Heart right ventricle (tissue), 16 donors: ENCODE data around the gene NFYC. TPM values are rescaled to one million over a fixed set of nuclear protein-coding genes. Genes with fewer than 3 reads are reported as not detected.

ENCODE experiments used
- ATAC-seq, 8 donors: fragments of 200-7000 bp; cut with Tn5 transposase; one replicate each; pipeline ENCODE4 v1.9.1; 2020; ENCODE audit warnings: mild to moderate bottlenecking in 8 of 8, moderate library complexity in 8 of 8, moderate number of reproducible peaks in 1 of 8
- DNase-seq, 2 donors: peaks; one replicate each; pipeline ENCODE4 v3.0.0-alpha.2; 2020
- H3K27ac ChIP-seq, 10 donors: fragments of 200-600 bp; sonication (generic) in 2 of 10; one replicate each; pipeline versions ENCODE4 v1.5.0 to v1.8.0; 2020 to 2022; ENCODE audit warnings: mild to moderate bottlenecking in 3 of 10
- H3K27me3 ChIP-seq, 7 donors: fragments of 200-600 bp; one replicate each; pipeline ENCODE4 v1.8.0; 2021 to 2022; ENCODE audit warnings: mild to moderate bottlenecking in 2 of 7
- H3K36me3 ChIP-seq, 9 donors: fragments of 200-600 bp; sonication (generic) in 1 of 9; one replicate each; pipeline versions ENCODE4 v1.5.0 to v1.8.0; 2020 to 2022; ENCODE audit warnings: mild to moderate bottlenecking in 2 of 9
- H3K4me1 ChIP-seq, 9 donors: fragments of 200-600 bp; sonication (generic) in 1 of 9; one replicate each; pipeline versions ENCODE4 v1.5.0 to v1.8.0; 2020 to 2022; ENCODE audit warnings: mild to moderate bottlenecking in 4 of 9
- H3K4me3 ChIP-seq, 10 donors: fragments of 200-600 bp; sonication (generic) in 2 of 10; one replicate each; pipeline versions ENCODE4 v1.5.0 to v1.8.0; 2020 to 2022; ENCODE audit warnings: mild to moderate bottlenecking in 7 of 10, moderate library complexity in 2 of 10
- H3K9me3 ChIP-seq, 11 donors: fragments of 200-600 bp in 10 of 11; sonication (generic) in 2 of 11; one replicate each; pipeline versions ENCODE4 v1.5.0 to v1.8.0; 2013 to 2022; ENCODE audit warnings: mild to moderate bottlenecking in 2 of 11, control low read depth in 1 of 11, moderate library complexity in 1 of 11
- WGBS, 2 donors: extraction: QIAGEN DNeasy Blood & Tissue Kit; methylation state at CpG; one replicate each; pipeline ENCODE4 v1.1.7; 2013; ENCODE audit warnings: inconsistent platforms in 1 of 2; 5-methylcytosine and 5-hydroxymethylcytosine counted together
- intact Hi-C, 10 donors: fragments of 100-400 bp; cut with DNase I; formaldehyde crosslinking; loops; one replicate each; pipeline versions ENCODE4 v1.11.1 to v1.14.2; 2022
- polyA plus RNA-seq, 2 donors: library from polyadenylated mRNA; stranded (reverse); fragments of 200-250 nt; gene quantifications; one replicate each; pipeline ENCODE4 v1.2.3, GENCODE V29; 2013
- total RNA-seq, 10 donors: library from RNA; stranded (reverse); fragmentation: NEBNext Ultra II Directional in 3 of 10; extraction: Animal tissue kit (Norgen Biotek cat#: 25700) in 3 of 10; gene quantifications; one replicate each; pipeline versions ENCODE4 v1.2.1 to v1.2.4, GENCODE V29; 2021 to 2023
- TF ChIP-seq, protein P1 (sequence below), 9 donors: fragments of 200-600 bp; sonication (generic) in 2 of 9; IDR thresholded peaks; one replicate each; pipeline versions ENCODE4 v1.5.0 to v1.8.0; 2021 to 2022; ENCODE audit warnings: antibody characterized with exemption in 9 of 9, mild to moderate bottlenecking in 5 of 9, moderate library complexity in 1 of 9
- donor health status: Arrhythmogenic right ventricular cardiomyopathy.
- donor health status: ischemic (EF 13 %, LVEDD 7.1; RV severe dilation, severe dysfunction).
- donor health status: healthy with polysubstance abuse.
- donor health status: DM: no; HTN: yes; CAD: no.
- donor health status: DM: no; HTN: no; CAD: no.
- donor health status: ischemic (EF 25% LVEDD 6.9; RV normal size, moderate dysfunction).
- donor health status: ischemic (EF 25% LVEDD 5.7; RV mildly dilated, moderate dysfunction).
- donor health status: healthy.
- donor health status: DM: yes; HTN: yes; CAD: no.
- donor health status: Ischemic cardiomyopathy.
- donor health status: ischemic (EF 35%, LVEDD 5.7; RV mildly dilated, moderate dysfunction).
- donor health status: nonischemic (EF 11% LVEDD 7.7; RV severe dilation, severe dysfunction).
- donor health status: DM: yes; HTN: yes; CAD: no.
- donor health status: PGD.
- donor health status: ischemic (EF 29% LVEDD 5.4; RV normal size, mild dysfunction).
- donor health status: nonischemic (EF 23%, LVEDD 6.1; RV moderate dilation, normal function).

Gene NFYC
- total and polyA plus RNA-seq, 12 donors: 49.9 to 84.7 (median 71.7) TPM

DNA sequence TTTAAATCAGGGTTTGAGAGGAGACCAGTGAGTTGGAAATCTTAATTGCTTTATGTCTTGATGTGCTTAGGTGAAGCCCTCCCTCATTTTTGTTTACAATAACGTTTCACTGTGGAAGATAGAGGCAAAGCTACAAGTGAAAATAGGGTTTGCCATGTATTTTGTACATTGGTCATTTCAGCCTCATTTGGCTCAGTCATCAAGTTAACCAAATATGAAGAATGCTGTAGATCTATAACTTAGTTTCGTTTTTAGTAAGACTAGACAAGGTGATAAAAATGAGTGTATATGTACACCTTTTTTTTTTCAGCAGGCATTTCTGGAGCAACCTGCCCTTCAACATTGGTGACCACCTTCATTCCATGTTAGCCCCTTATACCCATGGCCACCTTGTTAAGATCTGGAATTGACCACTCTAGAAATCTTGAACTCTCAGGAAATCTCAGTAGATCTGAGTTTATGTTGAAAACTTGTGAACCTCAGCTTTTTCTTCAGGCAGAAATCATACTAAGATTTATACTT, 2.9 kb downstream of the NFYC start:
- no peak for DNase-seq
- Histone ChIP-seq H3K27me3 (no peaks in the 10 kb centered on the region), H3K9me3 (no peaks in the 10 kb centered on the region), H3K27ac (no peak overlapping the region), H3K4me3 (no peak overlapping the region), H3K4me1 (peaks cover 0 to 84% (median 50%) of the 10 kb centered on the region in 9 donors), H3K36me3 (peaks cover 0 to 11% (median 0%) of the 10 kb centered on the region in 9 donors)
- ATAC-seq: no peak
- TF ChIP-seq, protein P1, sequence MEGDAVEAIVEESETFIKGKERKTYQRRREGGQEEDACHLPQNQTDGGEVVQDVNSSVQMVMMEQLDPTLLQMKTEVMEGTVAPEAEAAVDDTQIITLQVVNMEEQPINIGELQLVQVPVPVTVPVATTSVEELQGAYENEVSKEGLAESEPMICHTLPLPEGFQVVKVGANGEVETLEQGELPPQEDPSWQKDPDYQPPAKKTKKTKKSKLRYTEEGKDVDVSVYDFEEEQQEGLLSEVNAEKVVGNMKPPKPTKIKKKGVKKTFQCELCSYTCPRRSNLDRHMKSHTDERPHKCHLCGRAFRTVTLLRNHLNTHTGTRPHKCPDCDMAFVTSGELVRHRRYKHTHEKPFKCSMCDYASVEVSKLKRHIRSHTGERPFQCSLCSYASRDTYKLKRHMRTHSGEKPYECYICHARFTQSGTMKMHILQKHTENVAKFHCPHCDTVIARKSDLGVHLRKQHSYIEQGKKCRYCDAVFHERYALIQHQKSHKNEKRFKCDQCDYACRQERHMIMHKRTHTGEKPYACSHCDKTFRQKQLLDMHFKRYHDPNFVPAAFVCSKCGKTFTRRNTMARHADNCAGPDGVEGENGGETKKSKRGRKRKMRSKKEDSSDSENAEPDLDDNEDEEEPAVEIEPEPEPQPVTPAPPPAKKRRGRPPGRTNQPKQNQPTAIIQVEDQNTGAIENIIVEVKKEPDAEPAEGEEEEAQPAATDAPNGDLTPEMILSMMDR (IDR thresholded peaks at IDR 0.05): no peak
- WGBS, 2 donors: 54 to 69% methylated on average over 2 of the region's 2 CpGs
- intact Hi-C loops: loop anchor here in 2 of 10 donors (5.0 to 10.0 kb wide), 2 partner anchors 48 to 70 kb away; no protein-coding TSS in a partner anchor

DNA sequence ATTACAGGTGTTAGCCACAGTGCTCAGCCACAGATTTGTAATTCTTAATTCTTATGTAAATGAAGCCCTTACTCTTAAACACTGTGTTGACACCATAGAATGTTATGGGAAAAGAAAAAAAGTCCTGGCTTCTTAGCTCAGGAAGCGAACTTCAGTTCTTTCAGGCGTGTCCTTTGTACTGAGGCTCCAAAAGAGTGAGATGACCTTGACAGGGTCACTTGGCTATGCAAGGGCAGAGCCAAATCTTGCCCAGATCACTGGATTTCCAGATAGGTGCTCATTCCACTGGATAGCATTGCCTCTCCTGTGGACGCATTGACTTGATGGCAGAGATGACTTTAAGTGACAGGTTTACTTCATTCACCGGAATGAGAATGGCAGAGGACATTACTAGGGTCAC, 4.8 kb downstream of the NFYC start:
- TF ChIP-seq, protein P1 (IDR thresholded peaks at IDR 0.05): no peak
- DNase-seq (no peak), ATAC-seq (no peak)
- no peaks in the 10 kb centered on the region for H3K27me3 ChIP-seq
- no peaks in the 10 kb centered on the region for H3K9me3 ChIP-seq
- peaks cover 0 to 76% (median 56%) of the 10 kb centered on the region in 9 donors for H3K4me1 ChIP-seq
- intact Hi-C loops: loop anchor here in 1 of 10 donors (10.0 kb wide), 1 partner anchor 69 kb away; no protein-coding TSS in a partner anchor
- H3K36me3 ChIP-seq: peaks cover 0 to 11% (median 0%) of the 10 kb centered on the region in 9 donors
- H3K4me3 ChIP-seq: no peak overlapping the region
- WGBS, 2 donors: 73 to 78% methylated on average over 4 of the region's 4 CpGs
- peak overlapping the region in 1 of 10 donors; percentile 8 for H3K27ac ChIP-seq

DNA sequence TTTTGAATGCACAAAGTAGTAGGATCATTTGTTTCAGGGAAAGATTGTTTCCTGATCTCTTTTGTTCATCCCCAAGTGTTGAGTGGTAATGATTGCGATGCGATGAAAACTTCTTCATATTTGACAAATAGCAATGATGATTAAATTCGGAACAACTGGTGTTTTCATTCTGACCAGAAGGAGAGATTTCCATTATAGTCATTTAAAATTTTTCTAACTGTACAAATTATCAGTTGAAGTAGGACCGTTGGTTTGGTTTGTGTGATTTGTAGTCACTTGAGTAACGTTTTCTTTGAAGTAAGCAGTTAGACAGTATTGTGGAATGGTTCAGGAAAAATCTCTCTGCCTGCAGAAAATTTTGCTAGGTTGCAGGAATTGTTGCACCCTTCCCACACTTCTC, 5.9 kb downstream of the NFYC start:
- 80 to 85% methylated on average over 5 of the region's 5 CpGs for WGBS, 2 donors

DNA sequence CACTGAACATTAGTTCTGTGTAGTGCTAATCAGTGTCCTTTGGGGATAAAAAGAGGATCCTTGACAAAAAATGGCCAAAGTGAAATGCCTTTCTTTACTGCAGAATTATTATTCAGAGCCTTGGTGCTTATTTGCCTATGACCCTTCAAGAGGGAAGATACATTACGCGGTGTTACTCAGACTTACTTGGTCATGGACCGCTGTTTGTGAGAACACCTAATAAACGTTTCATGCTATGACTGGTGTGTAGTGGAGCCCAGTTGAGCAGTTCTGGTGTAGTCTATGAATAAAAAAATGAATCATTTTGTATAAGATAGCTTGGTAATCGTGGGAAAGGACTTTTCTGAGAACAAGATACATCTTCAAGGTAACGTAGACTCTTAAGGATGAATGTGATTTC, 8.3 kb downstream of the NFYC start:
- H3K36me3 ChIP-seq: peaks cover 0 to 11% (median 0%) of the 10 kb centered on the region in 9 donors
- no peaks in the 10 kb centered on the region for H3K27me3 ChIP-seq
- TF ChIP-seq, protein P1 (IDR thresholded peaks at IDR 0.05): no peak
- peaks cover 0 to 81% (median 70%) of the 10 kb centered on the region in 9 donors for H3K4me1 ChIP-seq
- no peak overlapping the region for H3K4me3 ChIP-seq
- no peaks in the 10 kb centered on the region for H3K9me3 ChIP-seq
- intact Hi-C loops: loop anchor here in 1 of 10 donors (10.0 kb wide), 1 partner anchor 65 kb away; no protein-coding TSS in a partner anchor
- ATAC-seq (no peak), DNase-seq (no peak)
- 92% methylated on average over 6 of the region's 6 CpGs for whole genome bisulfite sequencing, 2 donors
- H3K27ac ChIP-seq: no peak overlapping the region

More for the DNA sequence above, 5.9 kb downstream of the NFYC start:
- Histone ChIP-seq H3K27me3 (no peaks in the 10 kb centered on the region), H3K27ac (no peak overlapping the region), H3K4me1 (peaks cover 0 to 81% (median 63%) of the 10 kb centered on the region in 9 donors), H3K4me3 (no peak overlapping the region), H3K36me3 (peaks cover 0 to 11% (median 0%) of the 10 kb centered on the region in 9 donors), H3K9me3 (no peaks in the 10 kb centered on the region)
- no peak for DNase-seq
- no peak for ATAC-seq
- TF ChIP-seq, protein P1 (IDR thresholded peaks at IDR 0.05): no peak
- intact Hi-C loops: loop anchor here in 1 of 10 donors (10.0 kb wide), 1 partner anchor 67 kb away; no protein-coding TSS in a partner anchor
